HG02588 (cell line): Measurements from ENCODE around the gene SLC37A1.

Experiments used
- ATAC-seq: cut with Tn5 transposase; IDR thresholded peaks from one replicate; pipeline ENCODE4 v1.9.1; 2021; ENCODE audit warnings: mild to moderate bottlenecking, moderate library complexity; ENCODE audit not compliant: unreplicated experiment

SLC37A1 gene

DNA sequence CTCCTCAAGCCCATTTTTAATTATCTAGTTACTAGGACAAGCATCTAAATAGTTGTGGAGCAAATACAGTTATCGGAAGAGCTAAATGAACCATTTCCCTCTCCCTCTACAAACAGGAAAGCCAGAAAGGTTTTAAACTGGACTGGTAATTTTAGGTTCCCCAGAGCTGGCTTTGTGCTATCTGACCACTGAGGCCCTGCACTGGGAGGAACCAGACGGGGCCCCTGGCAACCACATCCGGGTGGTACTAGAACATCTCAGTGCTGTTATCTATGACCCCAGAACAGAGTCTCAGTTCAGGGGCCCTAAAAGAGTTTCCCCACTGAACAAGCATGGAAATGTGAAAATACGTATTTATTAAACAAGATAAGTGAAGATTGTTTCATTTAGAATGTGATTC lies 9.9 kb upstream of the SLC37A1 start:
- ATAC-seq, result no peak

DNA sequence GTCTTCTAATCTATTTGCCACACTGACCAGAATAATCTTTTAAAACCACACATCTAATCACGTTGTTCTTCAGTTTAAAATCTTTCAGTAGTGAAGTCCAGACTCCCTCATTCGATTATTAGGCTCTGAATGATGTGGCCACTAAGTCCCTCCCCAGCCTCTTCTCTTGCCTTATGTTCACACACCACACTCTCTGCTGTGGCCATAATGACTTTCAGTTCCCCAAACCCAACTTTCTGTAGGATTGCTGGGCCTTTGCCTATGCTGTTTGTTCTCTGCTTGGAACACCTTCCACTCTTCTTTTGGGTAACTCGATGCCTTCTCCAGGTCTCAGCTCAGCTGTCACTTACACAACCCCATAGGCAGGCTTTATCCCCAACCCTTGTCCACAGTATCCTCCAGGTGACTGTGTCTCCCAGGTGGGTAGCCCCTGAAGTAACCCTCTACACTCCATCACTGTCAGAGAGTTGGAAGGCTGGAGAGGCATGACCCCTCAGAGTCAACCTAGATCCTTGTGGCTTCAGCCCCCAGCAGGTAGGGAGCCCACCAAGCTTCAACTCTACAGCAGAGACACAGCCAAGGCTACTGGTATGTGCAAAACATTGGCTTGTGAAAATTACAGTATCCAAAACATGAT lies 8.4 kb upstream of the SLC37A1 start:
- peak; percentile 84 for ATAC-seq

- ATAC-seq, result no peak
These were observed 6.2 kb upstream of the SLC37A1 start for GRCh38 chr21:42507418-42507817.

- no peak for ATAC-seq
These were observed 5.3 kb upstream of the SLC37A1 start for GRCh38 chr21:42508371-42508770.

DNA sequence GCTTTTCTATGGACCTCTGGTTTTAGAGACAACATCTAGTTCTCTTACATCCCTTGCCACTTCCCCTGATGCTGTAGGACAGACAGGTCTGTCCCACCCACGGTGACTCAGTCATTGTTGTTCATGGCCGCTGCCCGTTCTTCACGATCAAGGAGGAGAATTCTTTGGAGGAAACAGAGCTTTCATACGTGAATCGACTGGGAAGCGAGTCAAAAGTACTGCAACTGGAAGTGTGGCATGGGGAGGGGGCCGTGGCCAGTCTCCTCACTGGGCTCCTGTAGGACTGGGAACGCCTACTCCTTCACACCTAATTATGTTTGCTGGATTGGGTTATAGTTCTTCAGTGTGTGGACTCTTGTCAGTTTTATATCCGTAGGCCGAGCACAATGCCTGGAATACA lies 4.4 kb upstream of the SLC37A1 start:
- ATAC-seq, result no peak

- no peak for ATAC-seq
These were observed 1.2 kb upstream of the SLC37A1 start for GRCh38 chr21:42512346-42513034.

- ATAC-seq, result peak; percentile 43
These were observed 582 bp downstream of the SLC37A1 start for GRCh38 chr21:42513985-42514882.

GRCh38 chr21:42514883-42515228 lies 1.2 kb downstream of the SLC37A1 start:
- no peak for ATAC-seq

- ATAC-seq, result no peak
These were observed 2.3 kb downstream of the SLC37A1 start for GRCh38 chr21:42515708-42516502.

- no peak for ATAC-seq
These were observed 4.6 kb downstream of the SLC37A1 start for GRCh38 chr21:42518215-42518614.

- no peak for ATAC-seq
These were observed 5.0 kb downstream of the SLC37A1 start for GRCh38 chr21:42518626-42519025.

- ATAC-seq, result no peak
These were observed 7.1 kb downstream of the SLC37A1 start for GRCh38 chr21:42520628-42521253.

- no peak for ATAC-seq
These were observed 7.7 kb downstream of the SLC37A1 start for GRCh38 chr21:42521384-42521783.

- no peak for ATAC-seq
These were observed 8.2 kb downstream of the SLC37A1 start for GRCh38 chr21:42521805-42522204.

DNA sequence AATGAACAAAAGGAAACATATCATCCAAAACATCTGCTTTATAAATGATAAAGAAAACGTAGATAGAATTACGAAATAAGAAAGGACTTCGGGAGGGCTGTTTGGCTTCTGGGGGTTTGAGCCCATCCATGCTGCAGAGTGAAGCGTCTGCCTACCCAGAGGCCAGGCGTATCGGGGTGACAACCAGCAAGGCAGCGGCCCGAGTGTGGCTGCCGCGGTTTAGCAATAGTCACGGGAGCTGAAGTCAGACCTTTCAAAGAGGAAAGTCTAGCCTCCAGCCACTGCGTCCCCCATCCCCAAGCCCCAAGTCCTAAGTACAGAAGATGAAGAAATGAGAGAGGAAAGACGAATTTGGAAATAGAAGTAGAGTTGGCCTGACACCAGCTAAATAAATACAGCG lies 8.6 kb downstream of the SLC37A1 start:
- no peak for ATAC-seq

DNA sequence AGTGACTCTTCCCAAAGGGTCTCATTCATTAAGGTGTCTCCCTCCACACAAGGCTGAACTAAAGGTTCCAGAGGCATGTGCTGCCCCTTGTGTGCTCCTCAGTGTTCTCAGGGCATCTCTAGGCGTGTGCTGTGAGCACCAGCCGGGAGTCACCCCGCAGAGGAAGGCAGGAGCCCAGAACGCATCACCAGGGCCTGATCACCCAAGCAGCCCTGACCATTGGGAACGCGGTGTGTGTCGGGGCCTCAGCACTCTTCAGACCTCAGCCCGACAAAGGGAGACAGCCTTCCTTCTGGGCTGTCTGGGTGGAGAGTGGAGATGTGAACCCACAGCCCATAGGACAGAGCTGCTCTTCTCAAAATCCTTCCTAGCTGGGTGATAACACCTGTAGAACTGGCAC lies 9.1 kb downstream of the SLC37A1 start:
- ATAC-seq, result no peak

DNA sequence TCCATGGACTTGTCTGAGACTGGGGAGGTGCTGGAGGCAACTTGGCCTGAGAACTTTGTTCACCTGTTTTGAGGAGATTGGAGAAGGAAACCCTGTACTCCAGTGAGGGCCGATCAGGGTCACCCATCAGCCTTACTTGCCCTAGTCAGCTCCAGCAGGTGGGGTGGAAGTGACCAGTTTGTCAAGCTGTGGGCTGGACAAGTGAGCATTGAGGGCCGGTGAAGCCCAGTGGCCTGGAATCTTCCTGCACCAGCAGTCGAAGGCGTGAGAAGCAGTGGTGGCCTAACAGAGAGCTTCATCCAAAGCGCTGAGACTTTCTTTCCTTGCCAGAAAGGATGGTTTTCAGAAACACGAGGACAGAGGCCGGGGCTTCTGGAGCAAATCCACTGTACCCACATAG lies 9.6 kb downstream of the SLC37A1 start:
- ATAC-seq, result no peak

GRCh38 chr21:42523941-42524340 lies 10.3 kb downstream of the SLC37A1 start:
- ATAC-seq, result no peak

DNA sequence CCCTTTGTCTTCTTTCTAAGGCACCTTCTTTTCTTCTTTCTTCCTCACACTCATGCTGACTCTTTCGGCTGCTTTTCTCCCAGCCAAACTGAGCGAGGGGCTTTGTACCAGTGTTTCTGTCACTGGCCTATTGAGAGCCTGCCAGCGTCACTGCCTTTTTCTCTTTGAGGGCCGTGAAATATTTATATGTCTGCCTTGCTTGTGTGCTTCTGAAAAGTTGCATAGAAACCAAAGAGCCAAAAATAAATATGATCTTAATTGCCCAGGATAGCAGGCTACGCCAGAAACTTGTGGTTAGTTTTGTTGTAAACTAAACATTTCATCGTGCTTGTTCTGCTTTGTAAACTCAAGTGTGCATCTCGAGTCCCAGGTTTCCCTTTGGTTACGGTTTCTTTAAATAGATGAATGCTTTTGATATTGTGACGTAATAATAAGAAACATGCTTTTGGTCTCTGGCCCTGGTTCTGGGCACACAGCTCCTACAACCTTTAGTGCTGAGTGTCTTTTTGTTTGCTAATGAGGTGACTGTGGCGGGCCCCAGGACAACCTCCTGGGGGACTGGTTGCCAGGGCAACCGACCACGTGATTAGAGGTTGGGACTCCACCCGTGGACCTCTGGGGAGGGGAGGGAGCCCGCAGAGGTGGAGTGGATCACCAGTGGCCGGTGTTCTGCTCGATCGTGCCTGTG lies 10.8 kb downstream of the SLC37A1 start:
- peak; percentile 71 for ATAC-seq

DNA sequence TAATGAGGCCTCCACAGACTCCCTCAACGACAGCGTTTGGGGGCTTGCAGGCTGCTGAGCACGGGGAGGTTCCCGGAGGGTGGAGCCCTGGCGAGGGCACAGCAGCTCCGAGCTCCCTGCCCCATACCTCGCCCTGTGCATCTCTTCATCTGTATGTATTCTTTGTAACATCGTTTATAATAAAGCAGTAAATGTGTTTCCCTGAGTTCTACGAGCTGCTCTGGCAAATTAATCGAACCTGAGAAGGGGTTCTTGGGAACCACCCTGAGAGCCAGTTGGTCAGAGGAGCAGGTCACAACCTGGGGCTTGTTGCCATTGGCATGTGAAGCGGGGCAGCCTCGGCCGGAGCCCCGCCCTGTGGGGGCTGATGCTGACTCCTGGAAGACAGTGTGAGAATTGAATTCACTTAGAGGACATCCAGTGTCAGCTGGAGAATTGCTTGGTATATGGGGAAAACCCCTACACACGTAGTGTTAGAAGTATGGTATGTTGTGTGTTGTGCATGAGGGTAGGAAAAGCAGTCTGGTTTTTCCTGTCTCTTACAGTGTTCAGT lies 11.5 kb downstream of the SLC37A1 start:
- ATAC-seq, result no peak
